DOHH2 (cell line): ENCODE measurements around the gene SMARCC2.

ENCODE experiments used
- CTCF ChIP-seq: fragments of 200-600 bp; sonication (generic); IDR thresholded peaks from one replicate; pipeline ENCODE4 v1.5.1; 2014; ENCODE audit warnings: antibody characterized with exemption, mild to moderate bottlenecking, low read depth, low read length; ENCODE audit not compliant: poor library complexity, severe bottlenecking
- EZH2phosphoT487 ChIP-seq: fragments of 200-600 bp; sonication (generic); IDR thresholded peaks from 2 replicates; pipeline ENCODE4 v1.6.1; 2017; ENCODE audit warnings: borderline replicate concordance, mild to moderate bottlenecking, antibody characterized with exemption, low read length, moderate library complexity, mixed read lengths

GRCh38 chr12:56128670-56129205 is 60.5 kb downstream of the SMARCC2 start:
- TF ChIP-seq CTCF (no peak), EZH2phosphoT487 (no peak)
